HCT116 (cell line): ENCODE results near the gene PRPF38A.

Experiments
- CTCF ChIP-seq, 3 experiments: fragments of 200-600 bp in 1 of 3; sonication (generic) in 1 of 3; IDR thresholded peaks in 2 of 3; conservative IDR thresholded peaks in 1 of 3; 2 replicates each; pipeline ENCODE4 v1.5.1; 2012 to 2017; ENCODE audit warnings: low read depth in 2 of 3, low read length in 2 of 3, antibody characterized with exemption in 1 of 3, borderline replicate concordance in 1 of 3, control low read depth in 1 of 3, mild to moderate bottlenecking in 1 of 3, mixed read lengths in 1 of 3, mixed run types in 1 of 3, moderate library complexity in 1 of 3; ENCODE audit not compliant: insufficient read depth in 1 of 3
- POLR2A ChIP-seq: IDR thresholded peaks from 2 replicates; pipeline ENCODE4 v1.7.0; 2011; ENCODE audit warnings: borderline replicate concordance; ENCODE audit not compliant: insufficient read depth, insufficient read length; ENCODE audit errors: extremely low read depth

DNA sequence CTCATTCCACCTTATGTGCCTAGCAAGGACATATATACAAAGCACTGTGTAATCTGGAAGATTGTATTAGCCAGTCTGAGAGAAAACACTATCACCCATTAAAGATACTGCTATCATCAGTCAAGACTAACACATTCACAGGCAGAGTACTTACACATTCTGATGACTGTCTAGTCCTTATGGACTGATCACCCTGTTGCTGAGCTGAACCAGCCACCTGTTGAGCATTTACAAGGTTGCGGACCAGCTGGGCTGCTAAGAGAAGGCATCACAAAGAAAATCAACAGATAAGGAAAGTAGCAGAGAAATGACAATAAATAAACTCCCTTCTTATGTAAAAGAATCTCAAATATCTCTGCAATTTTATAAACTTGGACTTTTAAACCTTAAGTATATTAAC lies 30.8 kb downstream of the PRPF38A start:
- no peak for TF ChIP-seq CTCF (IDR thresholded peaks at IDR 0.05 in 2 of 3, conservative IDR thresholded peaks at IDR 0.05 in 1 of 3; ENCODE audit: borderline replicate concordance in 1 of 3, insufficient read depth in 1 of 3, low read depth in 2 of 3, low read length in 2 of 3)
- TF ChIP-seq POLR2A = no peak
